GM12878 (cell line): ENCODE measurements around the gene TMEM150A. TPM values are rescaled to one million over a fixed set of nuclear protein-coding genes. Genes with fewer than 3 reads are reported as not detected.

Experiments
- CBFB ChIP-seq: IDR thresholded peaks from 2 replicates; pipeline ENCODE4 v1.6.1; 2016; ENCODE audit warnings: antibody characterized with exemption, low read depth
- CEBPZ ChIP-seq: fragments of 150-350 bp; IDR thresholded peaks from 2 replicates; pipeline ENCODE4 v1.6.1; 2016; ENCODE audit warnings: low read depth, low read length
- FOS ChIP-seq: IDR thresholded peaks from 3 replicates; pipeline ENCODE4 v1.6.1; 2011; ENCODE audit warnings: borderline replicate concordance; ENCODE audit not compliant: insufficient read length; ENCODE audit errors: extremely low read depth
- GABPA ChIP-seq: IDR thresholded peaks from 2 replicates; pipeline ENCODE4 v1.6.1; 2014; ENCODE audit warnings: antibody characterized with exemption, low read depth, mild to moderate bottlenecking, inconsistent platforms
- IKZF1 ChIP-seq: fragments of 450-650 bp; conservative IDR thresholded peaks from 2 replicates; pipeline ENCODE4 v1.6.1; 2017; ENCODE audit warnings: antibody characterized with exemption, mild to moderate bottlenecking
- IKZF2 ChIP-seq, 2 experiments: fragments of 450-650 bp; IDR thresholded peaks; 2 replicates each; pipeline ENCODE4 v1.6.1; 2017; ENCODE audit warnings: mild to moderate bottlenecking in 2 of 2, moderate library complexity in 2 of 2
- PAX8 ChIP-seq: fragments of 450-650 bp; IDR thresholded peaks from 2 replicates; pipeline ENCODE4 v1.6.1; 2017; ENCODE audit warnings: mild to moderate bottlenecking, moderate library complexity
- POU2F2 ChIP-seq: IDR thresholded peaks from 3 replicates; pipeline ENCODE4 v1.6.1; 2011; ENCODE audit warnings: low read depth, mild to moderate bottlenecking, low read length, borderline replicate concordance
- SIN3A ChIP-seq: IDR thresholded peaks from 2 replicates; pipeline ENCODE4 v1.6.1; 2012; ENCODE audit warnings: low read depth, low read length, improper control_type of control experiment
- SMAD5 ChIP-seq: IDR thresholded peaks from 2 replicates; pipeline ENCODE4 v1.6.1; 2016; ENCODE audit warnings: antibody characterized with exemption, low read depth
- WRNIP1 ChIP-seq: IDR thresholded peaks from 2 replicates; pipeline ENCODE4 v1.6.1; 2011; ENCODE audit warnings: low read depth, low read length, improper control_type of control experiment, borderline replicate concordance
- YY1 ChIP-seq: IDR thresholded peaks from 2 replicates; pipeline ENCODE4 v1.6.1; 2011; ENCODE audit warnings: low read depth, mild to moderate bottlenecking, low read length
- polyA plus RNA-seq, 11 experiments: library from polyadenylated mRNA; depleted of rRNA in 4 of 11; unstranded in 6 of 11; stranded (reverse) in 5 of 11; fragments of >200 nt; fragmentation: Nextera tagmentation in 4 of 11; fragmentation: Illumina TruSeq in 1 of 11; extraction: Ambion mirVana in 4 of 11; extraction: Trizol in 1 of 11; gene quantifications; 1 replicate in 1 of 11; 2 replicates in 10 of 11; pipeline versions ENCODE4 v1.2.1 to v1.2.3, GENCODE V29; 2011 to 2016; ENCODE audit warnings: inconsistent platforms in 2 of 11, missing spikeins in 2 of 11, low read depth in 1 of 11
- total RNA-seq, 4 experiments: library from RNA; depleted of rRNA in 3 of 4; stranded (reverse); fragments of >200 nt in 3 of 4; fragmentation: Illumina TruSeq in 1 of 4; extraction: Trizol in 1 of 4; gene quantifications; 2 replicates each; pipeline versions ENCODE4 v1.2.1 to v1.2.3, GENCODE V29; 2013 to 2021
- TF ChIP-seq, protein P1 (sequence below): fragments of 450-650 bp; IDR thresholded peaks from 2 replicates; pipeline ENCODE4 v1.6.1; 2016; ENCODE audit warnings: mild to moderate bottlenecking
- TF ChIP-seq, protein P2 (sequence below): fragments of 150-350 bp; IDR thresholded peaks from 2 replicates; pipeline ENCODE4 v1.6.1; 2014; ENCODE audit warnings: mild to moderate bottlenecking, low read depth, low read length
- TF ChIP-seq, protein P3 (sequence below): IDR thresholded peaks from 2 replicates; pipeline ENCODE4 v1.6.1; 2012; ENCODE audit warnings: improper control_type of control experiment, low read depth, low read length; ENCODE audit not compliant: insufficient replicate concordance
- TF ChIP-seq, protein P4 (sequence below): IDR thresholded peaks from 2 replicates; pipeline ENCODE4 v1.6.1; 2012; ENCODE audit warnings: low read depth, low read length, improper control_type of control experiment

The TMEM150A gene
- total and polyA plus RNA-seq, 10 of the 15 experiments (the other 5 are each of a cell fraction or from before 2014, with no cell fraction given): 0.45 to 4.4 (median 2.6) TPM

DNA sequence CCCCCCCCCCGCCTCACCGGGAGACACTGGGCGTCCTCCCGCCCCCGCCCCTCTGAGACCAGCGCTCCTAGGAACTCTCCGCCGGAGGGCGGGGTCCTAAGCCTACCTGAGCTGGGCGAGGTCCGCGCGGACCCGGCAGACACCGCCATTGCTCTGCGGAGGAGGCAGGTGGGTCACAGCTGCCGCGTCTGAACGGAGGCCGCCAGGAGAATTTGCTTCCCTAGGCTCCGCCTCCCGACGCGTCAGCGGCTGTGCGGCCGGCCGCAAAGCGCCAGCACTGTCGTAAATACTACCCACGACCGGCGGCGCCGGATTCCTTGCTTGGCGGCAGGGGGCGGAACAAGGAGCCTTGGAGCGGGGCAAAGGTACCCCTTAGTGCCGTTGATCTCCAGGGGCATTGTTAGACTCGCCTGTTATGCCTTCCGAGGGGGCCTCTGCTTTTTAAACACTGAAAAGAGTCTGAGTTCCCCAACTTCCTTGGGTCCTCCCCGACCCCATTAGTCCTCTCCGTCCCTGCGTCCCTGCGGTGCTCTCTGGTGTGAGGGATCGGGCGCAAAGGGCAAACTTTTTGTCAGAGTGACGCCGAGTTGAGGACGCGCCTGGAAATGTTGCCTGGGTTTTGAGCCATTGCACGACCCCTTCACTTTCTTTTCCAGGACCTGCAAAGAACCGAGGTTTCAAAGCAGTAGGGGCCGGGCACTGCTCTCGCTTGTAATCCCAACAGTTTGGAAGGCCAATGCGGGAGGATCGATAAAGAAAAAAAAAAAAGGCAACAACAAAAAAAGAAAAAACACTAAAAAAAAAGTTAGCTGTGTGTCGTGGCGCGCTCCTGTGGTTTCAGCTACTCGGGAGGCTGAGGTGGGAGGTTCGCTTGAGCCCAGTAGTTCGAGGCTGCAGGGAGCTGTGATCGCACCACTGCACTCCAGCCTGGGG lies 41.0 kb downstream of the TMEM150A start, which contains the start of gene GGCX (continued):
- TF ChIP-seq, protein P1, sequence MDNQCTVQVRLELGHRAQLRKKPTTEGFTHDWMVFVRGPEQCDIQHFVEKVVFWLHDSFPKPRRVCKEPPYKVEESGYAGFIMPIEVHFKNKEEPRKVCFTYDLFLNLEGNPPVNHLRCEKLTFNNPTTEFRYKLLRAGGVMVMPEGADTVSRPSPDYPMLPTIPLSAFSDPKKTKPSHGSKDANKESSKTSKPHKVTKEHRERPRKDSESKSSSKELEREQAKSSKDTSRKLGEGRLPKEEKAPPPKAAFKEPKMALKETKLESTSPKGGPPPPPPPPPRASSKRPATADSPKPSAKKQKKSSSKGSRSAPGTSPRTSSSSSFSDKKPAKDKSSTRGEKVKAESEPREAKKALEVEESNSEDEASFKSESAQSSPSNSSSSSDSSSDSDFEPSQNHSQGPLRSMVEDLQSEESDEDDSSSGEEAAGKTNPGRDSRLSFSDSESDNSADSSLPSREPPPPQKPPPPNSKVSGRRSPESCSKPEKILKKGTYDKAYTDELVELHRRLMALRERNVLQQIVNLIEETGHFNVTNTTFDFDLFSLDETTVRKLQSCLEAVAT: no peak
- no peak for TF ChIP-seq CEBPZ
- TF ChIP-seq WRNIP1: no peak
- TF ChIP-seq, protein P2, sequence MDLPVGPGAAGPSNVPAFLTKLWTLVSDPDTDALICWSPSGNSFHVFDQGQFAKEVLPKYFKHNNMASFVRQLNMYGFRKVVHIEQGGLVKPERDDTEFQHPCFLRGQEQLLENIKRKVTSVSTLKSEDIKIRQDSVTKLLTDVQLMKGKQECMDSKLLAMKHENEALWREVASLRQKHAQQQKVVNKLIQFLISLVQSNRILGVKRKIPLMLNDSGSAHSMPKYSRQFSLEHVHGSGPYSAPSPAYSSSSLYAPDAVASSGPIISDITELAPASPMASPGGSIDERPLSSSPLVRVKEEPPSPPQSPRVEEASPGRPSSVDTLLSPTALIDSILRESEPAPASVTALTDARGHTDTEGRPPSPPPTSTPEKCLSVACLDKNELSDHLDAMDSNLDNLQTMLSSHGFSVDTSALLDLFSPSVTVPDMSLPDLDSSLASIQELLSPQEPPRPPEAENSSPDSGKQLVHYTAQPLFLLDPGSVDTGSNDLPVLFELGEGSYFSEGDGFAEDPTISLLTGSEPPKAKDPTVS: no peak
- TF ChIP-seq GABPA: no peak
- TF ChIP-seq FOS: no peak
- TF ChIP-seq CBFB: peak; percentile 21; the same call in 1 of the 2 replicates
- no peak for TF ChIP-seq PAX8
- TF ChIP-seq YY1: peak; percentile 95
- TF ChIP-seq SMAD5: peak; percentile 80; the same call in 1 of the 2 replicates
- 0 out of 2 replicates have a peak, but pooled peaks have one; percentile 62 for TF ChIP-seq SIN3A
- TF ChIP-seq, protein P3, sequence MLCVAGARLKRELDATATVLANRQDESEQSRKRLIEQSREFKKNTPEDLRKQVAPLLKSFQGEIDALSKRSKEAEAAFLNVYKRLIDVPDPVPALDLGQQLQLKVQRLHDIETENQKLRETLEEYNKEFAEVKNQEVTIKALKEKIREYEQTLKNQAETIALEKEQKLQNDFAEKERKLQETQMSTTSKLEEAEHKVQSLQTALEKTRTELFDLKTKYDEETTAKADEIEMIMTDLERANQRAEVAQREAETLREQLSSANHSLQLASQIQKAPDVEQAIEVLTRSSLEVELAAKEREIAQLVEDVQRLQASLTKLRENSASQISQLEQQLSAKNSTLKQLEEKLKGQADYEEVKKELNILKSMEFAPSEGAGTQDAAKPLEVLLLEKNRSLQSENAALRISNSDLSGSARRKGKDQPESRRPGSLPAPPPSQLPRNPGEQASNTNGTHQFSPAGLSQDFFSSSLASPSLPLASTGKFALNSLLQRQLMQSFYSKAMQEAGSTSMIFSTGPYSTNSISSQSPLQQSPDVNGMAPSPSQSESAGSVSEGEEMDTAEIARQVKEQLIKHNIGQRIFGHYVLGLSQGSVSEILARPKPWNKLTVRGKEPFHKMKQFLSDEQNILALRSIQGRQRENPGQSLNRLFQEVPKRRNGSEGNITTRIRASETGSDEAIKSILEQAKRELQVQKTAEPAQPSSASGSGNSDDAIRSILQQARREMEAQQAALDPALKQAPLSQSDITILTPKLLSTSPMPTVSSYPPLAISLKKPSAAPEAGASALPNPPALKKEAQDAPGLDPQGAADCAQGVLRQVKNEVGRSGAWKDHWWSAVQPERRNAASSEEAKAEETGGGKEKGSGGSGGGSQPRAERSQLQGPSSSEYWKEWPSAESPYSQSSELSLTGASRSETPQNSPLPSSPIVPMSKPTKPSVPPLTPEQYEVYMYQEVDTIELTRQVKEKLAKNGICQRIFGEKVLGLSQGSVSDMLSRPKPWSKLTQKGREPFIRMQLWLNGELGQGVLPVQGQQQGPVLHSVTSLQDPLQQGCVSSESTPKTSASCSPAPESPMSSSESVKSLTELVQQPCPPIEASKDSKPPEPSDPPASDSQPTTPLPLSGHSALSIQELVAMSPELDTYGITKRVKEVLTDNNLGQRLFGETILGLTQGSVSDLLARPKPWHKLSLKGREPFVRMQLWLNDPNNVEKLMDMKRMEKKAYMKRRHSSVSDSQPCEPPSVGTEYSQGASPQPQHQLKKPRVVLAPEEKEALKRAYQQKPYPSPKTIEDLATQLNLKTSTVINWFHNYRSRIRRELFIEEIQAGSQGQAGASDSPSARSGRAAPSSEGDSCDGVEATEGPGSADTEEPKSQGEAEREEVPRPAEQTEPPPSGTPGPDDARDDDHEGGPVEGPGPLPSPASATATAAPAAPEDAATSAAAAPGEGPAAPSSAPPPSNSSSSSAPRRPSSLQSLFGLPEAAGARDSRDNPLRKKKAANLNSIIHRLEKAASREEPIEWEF: no peak
- peak; percentile 65 for TF ChIP-seq IKZF1
- TF ChIP-seq POU2F2: peak; percentile 77
- no peak for TF ChIP-seq IKZF2 (IDR thresholded peaks at IDR 0.05)
- TF ChIP-seq, protein P4, sequence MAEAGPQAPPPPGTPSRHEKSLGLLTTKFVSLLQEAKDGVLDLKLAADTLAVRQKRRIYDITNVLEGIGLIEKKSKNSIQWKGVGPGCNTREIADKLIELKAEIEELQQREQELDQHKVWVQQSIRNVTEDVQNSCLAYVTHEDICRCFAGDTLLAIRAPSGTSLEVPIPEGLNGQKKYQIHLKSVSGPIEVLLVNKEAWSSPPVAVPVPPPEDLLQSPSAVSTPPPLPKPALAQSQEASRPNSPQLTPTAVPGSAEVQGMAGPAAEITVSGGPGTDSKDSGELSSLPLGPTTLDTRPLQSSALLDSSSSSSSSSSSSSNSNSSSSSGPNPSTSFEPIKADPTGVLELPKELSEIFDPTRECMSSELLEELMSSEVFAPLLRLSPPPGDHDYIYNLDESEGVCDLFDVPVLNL: 0 out of 2 replicates have a peak, but pooled peaks have one; percentile 23
